IPS-18a (cell line): ENCODE measurements around the gene BGLAP.

Experiments
- H3K27ac ChIP-seq: one replicate; pipeline ENCODE4 v1.5.1; 2013; ENCODE audit warnings: low read length
- H3K27me3 ChIP-seq: one replicate; pipeline ENCODE4 v1.6.1; 2013; ENCODE audit warnings: mild to moderate bottlenecking, low read length; ENCODE audit not compliant: control insufficient read depth, insufficient read depth
- H3K36me3 ChIP-seq: one replicate; pipeline ENCODE4 v1.6.1; 2013; ENCODE audit warnings: low read depth, low read length; ENCODE audit not compliant: control insufficient read depth
- H3K4me1 ChIP-seq: one replicate; pipeline ENCODE4 v1.6.1; 2013; ENCODE audit warnings: low read depth, low read length; ENCODE audit not compliant: control insufficient read depth
- H3K4me3 ChIP-seq: one replicate; pipeline ENCODE4 v1.5.1; 2013; ENCODE audit warnings: low read length
- H3K9ac ChIP-seq: one replicate; pipeline ENCODE4 v1.6.1; 2013; ENCODE audit warnings: mild to moderate bottlenecking, low read length, moderate library complexity
- H3K9me3 ChIP-seq: one replicate; pipeline ENCODE4 v1.6.1; 2013; ENCODE audit warnings: low read depth, low read length; ENCODE audit not compliant: control insufficient read depth

Gene BGLAP

GRCh38 chr1:156246241-156246780 lies 4.3 kb downstream of the BGLAP start:
- no peaks in the 10 kb centered on the region for H3K9me3 ChIP-seq
- no peak overlapping the region for H3K9ac ChIP-seq
- H3K4me3 ChIP-seq: no peak overlapping the region
- peaks cover 3% of the 10 kb centered on the region for H3K4me1 ChIP-seq
- no peak overlapping the region for H3K27ac ChIP-seq
- no peaks in the 10 kb centered on the region for H3K27me3 ChIP-seq
- H3K36me3 ChIP-seq: peaks cover 23% of the 10 kb centered on the region

- H3K4me1 ChIP-seq: peaks cover 3% of the 10 kb centered on the region
- H3K36me3 ChIP-seq: peaks cover 29% of the 10 kb centered on the region
- H3K9me3 ChIP-seq: no peaks in the 10 kb centered on the region
- H3K4me3 ChIP-seq: no peak overlapping the region
- H3K27ac ChIP-seq: no peak overlapping the region
- no peak overlapping the region for H3K9ac ChIP-seq
- no peaks in the 10 kb centered on the region for H3K27me3 ChIP-seq
Observed at GRCh38 chr1:156246781-156247459, 4.9 kb downstream of the BGLAP start.

- no peak within 1 kb of the TSS for H3K27ac ChIP-seq
- no peak within 1 kb of the TSS for H3K4me3 ChIP-seq
- H3K9me3 ChIP-seq: no peaks in the 10 kb centered on the region
- peaks cover 37% of the 10 kb centered on the region for H3K36me3 ChIP-seq
- no peak within 1 kb of the TSS for H3K9ac ChIP-seq
- H3K27me3 ChIP-seq: no peaks in the 10 kb centered on the region
- H3K4me1 ChIP-seq: peaks cover 3% of the 10 kb centered on the region
Observed at GRCh38 chr1:156247460-156248322, 5.7 kb downstream of the BGLAP start, which contains the start of gene PAQR6. PAQR6 (minus strand) TSS chr1:156248056; CDS start chr1:156246731, 1,325 bp downstream.

- Histone ChIP-seq H3K4me3 (no peak overlapping the region), H3K9ac (no peak overlapping the region), H3K27me3 (no peaks in the 10 kb centered on the region), H3K4me1 (peaks cover 3% of the 10 kb centered on the region), H3K27ac (no peak overlapping the region), H3K9me3 (no peaks in the 10 kb centered on the region), H3K36me3 (peaks cover 43% of the 10 kb centered on the region)
Observed at GRCh38 chr1:156248323-156248683, 6.3 kb downstream of the BGLAP start.

GRCh38 chr1:156249593-156249992 lies 7.6 kb downstream of the BGLAP start:
- no peaks in the 10 kb centered on the region for H3K9me3 ChIP-seq
- H3K4me3 ChIP-seq: no peak overlapping the region
- no peak overlapping the region for H3K27ac ChIP-seq
- H3K36me3 ChIP-seq: peaks cover 54% of the 10 kb centered on the region
- peaks cover 3% of the 10 kb centered on the region for H3K4me1 ChIP-seq
- no peak overlapping the region for H3K9ac ChIP-seq
- H3K27me3 ChIP-seq: no peaks in the 10 kb centered on the region

GRCh38 chr1:156251527-156251926 lies 9.5 kb downstream of the BGLAP start:
- no peaks in the 10 kb centered on the region for H3K9me3 ChIP-seq
- H3K9ac ChIP-seq: no peak overlapping the region
- H3K27ac ChIP-seq: no peak overlapping the region
- no peaks in the 10 kb centered on the region for H3K27me3 ChIP-seq
- H3K36me3 ChIP-seq: peaks cover 63% of the 10 kb centered on the region
- peaks cover 3% of the 10 kb centered on the region for H3K4me1 ChIP-seq
- no peak overlapping the region for H3K4me3 ChIP-seq

- Histone ChIP-seq H3K9ac (no peak overlapping the region), H3K9me3 (no peaks in the 10 kb centered on the region), H3K36me3 (peaks cover 84% of the 10 kb centered on the region), H3K27me3 (no peaks in the 10 kb centered on the region), H3K4me3 (no peak overlapping the region), H3K4me1 (no peaks in the 10 kb centered on the region), H3K27ac (no peak overlapping the region)
Observed at GRCh38 chr1:156253634-156254033, 11.7 kb downstream of the BGLAP start.

- no peaks in the 10 kb centered on the region for H3K4me1 ChIP-seq
- peaks cover 84% of the 10 kb centered on the region for H3K36me3 ChIP-seq
- H3K9ac ChIP-seq: no peak overlapping the region
- no peak overlapping the region for H3K27ac ChIP-seq
- H3K4me3 ChIP-seq: no peak overlapping the region
- H3K9me3 ChIP-seq: no peaks in the 10 kb centered on the region
- no peaks in the 10 kb centered on the region for H3K27me3 ChIP-seq
Observed at GRCh38 chr1:156257711-156258110, 15.7 kb downstream of the BGLAP start.

- peaks cover 84% of the 10 kb centered on the region for H3K36me3 ChIP-seq
- no peak overlapping the region for H3K9ac ChIP-seq
- no peak overlapping the region for H3K27ac ChIP-seq
- H3K27me3 ChIP-seq: no peaks in the 10 kb centered on the region
- H3K4me1 ChIP-seq: no peaks in the 10 kb centered on the region
- no peak overlapping the region for H3K4me3 ChIP-seq
- no peaks in the 10 kb centered on the region for H3K9me3 ChIP-seq
Observed at GRCh38 chr1:156258859-156259258, 16.9 kb downstream of the BGLAP start.

GRCh38 chr1:156259805-156260204 lies 17.8 kb downstream of the BGLAP start:
- Histone ChIP-seq H3K9ac (no peak overlapping the region), H3K27ac (no peak overlapping the region), H3K27me3 (no peaks in the 10 kb centered on the region)

GRCh38 chr1:156260896-156261295 lies 18.9 kb downstream of the BGLAP start:
- no peaks in the 10 kb centered on the region for H3K27me3 ChIP-seq
- H3K9ac ChIP-seq: no peak overlapping the region
- H3K27ac ChIP-seq: no peak overlapping the region
- no peaks in the 10 kb centered on the region for H3K9me3 ChIP-seq
- H3K4me3 ChIP-seq: no peak overlapping the region
- H3K4me1 ChIP-seq: no peaks in the 10 kb centered on the region
- H3K36me3 ChIP-seq: peaks cover 92% of the 10 kb centered on the region

More at GRCh38 chr1:156259805-156260204, 17.8 kb downstream of the BGLAP start:
- no peaks in the 10 kb centered on the region for H3K4me1 ChIP-seq
- H3K4me3 ChIP-seq: no peak overlapping the region
- peaks cover 84% of the 10 kb centered on the region for H3K36me3 ChIP-seq
- no peaks in the 10 kb centered on the region for H3K9me3 ChIP-seq
